ENCODE measurements around the gene PHF21A.
"Not testable (repeated sequence)": the region's sequence is repeated elsewhere in the genome, so short reads cannot be mapped to it uniquely, and the experiment has no call there.

The PHF21A gene

DNA sequence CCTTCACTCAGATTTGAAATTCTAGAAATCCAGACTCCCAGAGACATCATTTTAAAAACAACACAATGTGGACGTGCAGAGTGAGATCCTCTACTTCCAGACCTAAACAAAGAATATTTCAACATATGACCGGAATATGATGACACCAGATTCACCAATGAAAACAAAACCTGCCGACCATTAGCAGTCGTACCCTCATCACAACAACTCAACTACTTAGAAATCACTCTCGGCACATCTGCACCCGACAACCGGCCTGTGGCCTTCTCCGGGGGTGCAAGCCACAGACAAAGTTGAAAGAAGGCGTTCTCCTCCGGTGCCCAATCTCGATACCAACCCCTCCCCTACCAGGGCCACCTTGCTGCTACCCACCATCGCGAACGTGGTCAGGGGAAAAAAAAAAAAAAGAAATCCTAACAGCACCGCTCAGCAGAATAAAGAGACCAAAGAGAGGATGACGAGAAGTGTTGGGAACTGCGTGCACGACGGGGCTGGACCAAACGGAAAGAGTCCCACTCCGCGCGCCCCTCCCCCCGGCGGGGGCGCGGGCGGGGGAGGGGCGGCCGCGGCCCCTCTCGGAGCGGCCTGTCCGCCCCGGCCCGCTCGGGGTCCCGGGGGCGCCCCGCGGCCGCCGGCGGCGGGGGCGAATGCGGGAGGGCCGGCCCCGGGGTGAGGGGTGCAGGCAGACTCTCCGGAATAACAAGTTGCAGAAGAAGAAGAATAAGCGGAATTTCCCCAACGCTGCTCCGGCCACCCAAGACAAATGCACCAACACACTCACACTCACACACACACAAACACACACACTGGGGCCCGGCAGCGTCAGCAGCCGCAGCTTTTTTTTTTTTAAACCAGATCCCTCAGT, 1.7 kb downstream of the PHF21A start:
- peak; percentile 80 to 87 for DNase-seq

DNA sequence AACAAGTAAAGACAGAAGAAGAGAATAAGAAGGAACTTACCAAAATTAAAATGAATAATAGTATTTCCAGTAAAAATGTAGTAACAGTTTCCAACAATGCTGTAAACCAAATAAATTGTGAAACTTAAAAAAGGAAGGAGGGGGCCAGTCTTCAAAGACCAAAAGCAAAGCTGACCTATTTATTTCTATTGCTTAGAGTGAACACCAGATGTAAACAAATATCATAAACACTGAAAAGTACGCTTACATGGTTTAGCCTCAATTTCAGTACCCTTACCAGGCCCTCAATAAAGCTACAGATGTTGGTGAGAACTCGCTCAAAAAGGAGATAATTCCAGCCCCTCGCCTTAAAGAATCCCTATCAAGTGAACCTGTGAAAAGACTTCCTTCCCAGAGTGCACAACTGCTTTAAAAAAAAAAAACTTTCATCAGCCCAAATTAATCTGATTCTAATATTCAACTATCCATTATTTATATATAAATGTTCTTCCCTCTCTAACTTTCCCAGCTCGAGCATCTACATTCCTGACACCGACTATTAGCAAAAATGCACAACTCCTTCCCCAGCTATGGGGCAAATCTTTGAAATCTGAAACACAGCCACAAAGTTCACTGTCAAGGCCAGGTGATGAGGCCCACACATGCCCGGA, 2.4 kb downstream of the PHF21A start:
- peak in 1 of 2 donors; percentile 44 for DNase-seq

DNA sequence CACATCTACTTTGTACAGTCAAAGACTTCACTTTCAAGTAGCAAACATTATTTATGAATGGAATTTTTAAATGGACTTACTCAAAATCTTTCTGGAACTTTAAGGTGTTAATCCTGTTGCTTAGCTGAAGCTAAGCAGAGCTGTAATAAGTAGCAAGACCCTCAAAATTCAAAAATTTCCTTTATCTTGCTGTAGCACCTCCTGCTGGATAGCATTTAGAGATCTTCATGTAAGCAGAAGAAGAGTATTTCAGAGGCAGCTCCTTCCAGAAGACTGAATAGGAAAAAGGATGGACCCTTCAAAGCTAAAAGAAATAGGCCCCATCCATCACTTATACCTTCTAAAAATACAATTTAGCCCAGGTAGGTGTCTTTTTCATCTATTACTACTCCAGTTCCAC, 3.4 kb downstream of the PHF21A start:
- no peak for DNase-seq

DNA sequence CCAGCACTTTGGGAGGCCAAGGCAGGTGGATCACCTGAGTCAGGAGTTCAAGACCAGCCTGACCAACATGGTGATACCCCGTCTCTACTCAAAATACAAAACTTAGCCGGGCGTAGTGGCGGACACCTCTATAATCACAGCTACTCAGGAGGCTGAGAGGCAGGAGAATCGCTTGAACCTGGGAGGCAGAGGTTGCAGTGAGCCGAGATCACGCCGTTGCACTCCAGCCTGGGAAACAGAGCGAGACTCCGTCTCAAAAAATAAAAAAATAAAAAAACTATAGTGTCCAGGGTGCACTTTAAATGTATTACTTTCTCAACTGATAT, 4.6 kb downstream of the PHF21A start:
- not testable (repeated sequence) for DNase-seq

DNA sequence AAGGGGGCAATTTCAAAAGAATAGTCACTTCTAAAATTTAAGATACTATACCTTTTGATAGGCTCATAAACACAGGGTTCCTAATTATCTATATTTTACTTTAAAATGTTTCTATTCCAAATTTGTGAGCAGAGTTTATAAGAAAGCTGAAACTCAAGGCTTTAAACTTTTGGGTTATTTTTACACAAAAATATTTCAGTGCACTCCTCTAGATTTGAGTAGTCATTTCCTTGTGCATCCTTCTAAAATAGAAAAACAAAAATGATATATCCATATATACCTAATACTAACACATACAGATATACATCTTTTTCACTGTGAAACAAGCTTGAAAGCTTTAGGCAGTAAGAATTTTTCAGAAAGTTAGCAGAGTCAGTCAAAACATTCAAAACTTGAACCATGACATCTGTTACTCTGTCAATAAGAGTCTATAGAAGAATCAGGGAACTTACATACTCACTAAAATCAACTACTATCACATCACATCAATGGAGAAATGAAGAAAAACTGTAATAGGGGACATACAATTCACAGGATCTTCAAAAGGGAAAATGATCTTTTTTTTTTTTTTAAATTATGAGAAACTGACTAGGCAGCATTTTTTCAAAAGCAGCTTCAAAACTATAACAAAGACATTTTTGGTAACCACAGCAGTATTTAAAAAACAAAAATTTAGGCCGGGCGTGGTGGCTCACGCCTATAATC, 5.1 kb downstream of the PHF21A start:
- DNase-seq: peak in 1 of 2 donors; percentile 40

DNA sequence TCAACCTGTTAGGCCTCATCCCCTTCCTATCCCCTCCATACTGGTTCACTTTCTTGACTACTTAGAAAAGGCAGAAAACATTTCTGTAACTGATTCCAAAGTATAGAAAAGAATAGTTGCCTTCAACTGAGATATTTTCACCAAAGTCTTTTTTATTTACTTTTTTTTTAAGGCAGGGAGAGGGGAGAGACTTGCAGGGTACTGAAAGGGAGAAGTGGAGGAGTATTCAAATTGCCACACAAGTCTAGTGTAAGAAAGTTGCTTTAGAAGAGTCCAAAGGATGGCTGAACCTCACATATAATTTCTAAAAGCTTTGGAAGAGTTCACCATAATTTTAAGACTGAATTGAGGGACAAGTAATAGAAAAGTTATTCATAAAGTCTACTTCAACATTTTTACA, 6.3 kb downstream of the PHF21A start:
- no peak for DNase-seq

DNA sequence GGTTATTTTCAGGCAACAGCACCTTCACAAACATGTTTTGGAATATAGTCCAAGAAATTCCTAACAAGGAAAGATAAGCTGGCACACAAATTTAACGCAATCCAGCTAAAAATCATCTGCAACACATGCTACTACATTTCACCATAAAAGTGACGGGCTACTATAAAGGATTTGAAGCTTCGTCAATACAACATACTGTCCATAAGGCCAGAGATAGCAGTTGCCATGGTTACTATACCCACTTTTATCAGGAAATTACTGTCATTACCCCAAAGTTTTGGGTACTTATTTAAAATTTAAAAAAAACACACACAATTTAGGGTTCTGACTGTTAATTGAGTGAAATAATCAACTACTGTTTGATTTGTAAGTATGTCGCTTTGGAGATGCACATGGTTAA, 6.9 kb downstream of the PHF21A start:
- no peak for DNase-seq

DNA sequence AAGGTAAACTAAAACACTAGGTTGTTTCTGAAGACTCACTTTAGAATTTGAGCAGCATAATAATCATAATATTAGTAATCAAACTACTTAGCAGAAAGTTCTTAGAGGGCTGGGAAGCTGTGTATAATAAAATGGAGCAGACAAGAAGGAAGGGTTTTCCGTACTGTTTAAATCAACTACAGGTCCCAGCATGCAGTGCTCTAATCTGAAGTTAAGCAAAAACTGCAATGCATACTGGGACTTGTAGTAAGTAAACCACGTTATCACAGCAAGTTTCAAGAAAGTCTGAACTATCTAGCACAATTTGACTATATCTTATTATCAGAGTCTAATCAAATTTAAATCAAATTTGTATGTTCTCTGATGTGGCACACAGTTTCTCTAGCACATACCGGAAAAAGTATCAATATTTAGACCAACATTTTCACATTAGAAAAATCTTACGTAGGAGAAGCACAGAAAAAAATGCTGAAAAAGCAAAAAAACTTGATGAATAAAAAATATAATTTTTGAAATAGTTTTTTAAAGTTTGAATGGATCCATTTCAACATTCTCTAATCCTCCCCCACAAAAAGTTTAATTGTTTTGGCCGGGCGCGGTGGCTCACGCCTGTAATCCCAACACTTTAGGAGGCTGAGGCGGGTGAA, 8.2 kb downstream of the PHF21A start:
- DNase-seq: peak; percentile 45 to 80

DNA sequence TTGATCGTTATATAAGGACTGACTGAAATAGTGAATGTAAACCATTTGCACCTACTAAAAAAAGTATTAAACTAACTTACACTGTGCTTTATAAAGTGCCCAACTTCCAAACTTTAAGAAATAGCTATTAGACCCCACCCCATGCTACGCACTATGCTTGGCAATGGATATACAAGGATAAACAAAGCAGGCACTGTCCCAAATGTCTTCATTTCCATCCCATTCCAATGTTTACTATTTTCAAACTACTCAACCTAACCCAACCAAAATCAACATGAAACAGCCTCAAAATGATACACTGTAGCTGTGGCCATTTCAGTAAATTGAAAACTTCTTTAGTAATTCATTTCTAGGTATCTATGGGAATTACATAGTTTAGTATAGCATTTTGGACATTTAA, 12.5 kb downstream of the PHF21A start:
- no peak for DNase-seq

DNA sequence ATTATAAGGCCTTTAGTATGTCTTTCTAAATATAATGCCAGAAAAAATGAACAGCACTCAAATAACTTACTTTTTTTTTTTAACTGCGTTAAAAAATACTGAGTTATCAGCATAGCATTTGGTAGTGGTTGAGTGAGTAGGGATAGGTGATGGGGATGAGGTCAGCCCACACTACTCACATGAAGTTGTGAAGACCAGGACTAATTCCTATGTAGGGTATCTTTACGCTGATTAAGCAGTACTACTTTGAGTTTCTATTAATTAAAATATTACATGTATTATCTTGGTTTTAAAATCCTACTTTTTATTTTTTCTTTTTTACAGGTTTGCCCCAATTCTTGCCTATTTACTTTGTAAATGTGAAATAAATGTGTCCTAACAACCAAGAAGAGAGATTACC, 13.5 kb downstream of the PHF21A start:
- no peak for DNase-seq

DNA sequence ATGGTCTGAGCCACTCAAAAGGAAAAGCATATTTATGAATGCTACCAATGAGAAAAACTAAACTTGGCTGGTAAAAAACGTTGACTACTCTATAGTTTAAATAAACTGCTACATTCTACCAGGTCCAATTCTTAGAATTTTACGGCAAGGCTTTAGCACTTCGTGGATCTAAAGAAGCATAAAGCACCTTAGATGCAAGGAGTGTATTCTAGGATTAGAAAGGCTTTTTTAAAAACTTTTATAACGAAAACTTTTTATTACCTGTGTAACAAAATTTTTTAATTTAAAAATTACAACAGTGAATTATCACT, 13.9 kb downstream of the PHF21A start:
- no peak for DNase-seq

DNA sequence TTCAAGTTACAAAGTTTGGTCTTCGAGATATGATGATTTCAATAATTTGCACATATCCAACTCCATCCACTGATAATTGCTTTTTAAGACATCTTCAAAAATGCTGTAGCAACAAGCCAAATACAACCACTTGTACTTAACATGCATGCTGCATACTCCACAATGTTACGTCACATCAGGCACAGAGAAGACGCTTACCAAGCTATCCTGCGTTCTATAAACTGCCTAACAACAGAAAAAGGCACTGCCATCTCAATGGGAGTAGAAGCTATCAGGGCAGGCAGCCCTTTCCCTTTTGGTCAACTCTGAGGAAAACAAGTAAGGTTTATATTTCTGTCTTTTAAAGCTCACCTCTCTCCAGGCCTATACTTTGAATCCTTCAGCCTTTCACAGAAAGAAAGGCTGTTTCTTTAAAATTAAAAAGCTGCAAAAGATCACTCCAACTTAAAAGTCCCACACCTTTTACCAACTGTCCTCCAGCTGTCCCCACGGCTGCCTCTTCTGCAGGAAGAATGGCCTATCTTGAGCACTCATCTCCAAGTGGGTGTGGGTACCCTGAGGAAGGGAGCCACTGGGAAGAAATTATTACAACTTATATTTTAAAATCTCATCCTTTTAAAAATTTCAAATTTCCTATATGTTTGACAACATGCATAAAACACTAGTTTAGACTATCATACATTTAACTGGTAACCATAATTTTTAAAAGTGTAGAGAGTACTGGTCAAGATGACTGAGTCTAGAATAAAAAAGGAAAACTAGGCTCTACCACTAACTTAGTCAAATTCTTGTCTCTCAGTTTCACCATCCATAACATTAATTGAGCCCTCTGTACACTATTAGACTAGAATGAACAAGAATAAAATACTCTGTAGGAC, 14.5 kb downstream of the PHF21A start:
- no peak for DNase-seq

DNA sequence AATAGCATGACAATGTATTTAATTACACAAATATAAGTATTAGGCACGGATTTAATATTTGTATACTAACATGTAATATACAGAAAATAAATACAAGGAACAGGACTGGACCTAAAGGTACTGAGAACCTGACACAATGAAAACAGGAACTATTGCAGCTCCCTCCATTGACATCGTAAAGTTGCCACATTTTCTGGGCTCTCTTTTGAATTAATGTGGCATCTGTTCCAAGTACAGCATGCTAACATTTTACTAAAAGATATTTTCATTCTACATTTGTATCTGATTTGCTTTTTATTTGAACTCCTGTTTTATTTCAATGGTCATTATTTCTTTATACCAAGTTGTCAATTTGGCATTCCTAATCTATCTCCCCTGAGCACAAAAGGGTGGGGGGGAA, 15.3 kb downstream of the PHF21A start:
- DNase-seq: no peak

DNA sequence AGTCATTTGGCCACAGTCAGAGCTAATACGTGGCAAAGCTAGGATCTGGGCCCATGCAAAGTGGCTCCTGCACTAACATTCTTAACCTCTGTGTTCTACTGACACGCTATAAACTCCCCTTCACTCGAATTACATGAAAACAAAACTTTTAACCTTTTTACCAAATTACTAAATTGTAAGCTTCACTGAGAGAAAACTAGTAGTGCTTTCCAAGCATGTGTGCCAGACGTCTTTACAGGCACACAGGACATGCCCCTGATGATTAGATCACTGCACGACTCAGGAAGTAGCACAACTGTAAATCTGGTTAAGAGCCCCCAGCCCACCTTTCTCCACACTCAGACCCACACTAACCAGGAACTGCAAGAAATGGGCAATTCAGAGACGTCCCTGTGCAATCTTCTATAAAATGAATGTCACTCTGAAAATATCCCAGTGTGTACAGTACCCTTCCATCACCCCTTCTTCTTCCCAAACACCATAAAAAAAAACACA, 16.1 kb downstream of the PHF21A start:
- DNase-seq: no peak

DNA sequence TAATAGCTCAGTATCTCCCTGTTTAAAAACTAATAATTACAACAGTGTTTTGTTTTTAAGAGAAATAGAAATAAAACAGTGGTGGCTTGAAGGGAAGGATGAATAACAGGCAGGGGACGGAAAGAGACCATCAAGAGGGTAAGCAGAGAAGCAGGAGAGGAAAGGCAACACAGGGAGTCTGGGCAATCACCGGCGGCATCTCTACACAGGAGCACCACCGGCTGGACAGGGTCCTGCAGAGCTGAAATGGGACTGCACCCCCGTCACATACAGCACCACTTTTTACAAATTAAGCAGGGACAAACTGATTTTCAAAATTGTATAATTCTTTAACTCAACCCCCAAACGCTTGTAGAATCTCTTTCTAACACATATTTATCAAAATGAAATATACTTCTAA, 18.4 kb downstream of the PHF21A start:
- no peak for DNase-seq

DNA sequence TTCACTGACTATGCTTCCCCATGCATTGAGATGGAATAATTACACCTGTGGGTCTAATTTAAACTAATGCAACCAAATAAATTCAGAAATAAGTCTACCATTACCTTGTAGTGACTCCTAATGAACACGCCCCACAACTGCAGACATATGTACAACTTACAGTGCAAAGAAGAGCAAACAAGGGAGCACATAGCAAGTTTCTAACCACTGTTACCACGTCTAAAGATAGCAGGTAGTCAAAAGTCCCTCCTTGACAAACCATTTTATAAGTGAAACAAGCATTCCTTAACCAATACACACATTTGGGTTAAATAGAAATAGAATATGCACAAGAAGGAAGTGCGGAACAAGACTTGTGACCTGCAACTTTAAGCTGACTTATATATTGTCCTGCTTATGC, 20.6 kb downstream of the PHF21A start:
- DNase-seq: no peak

DNA sequence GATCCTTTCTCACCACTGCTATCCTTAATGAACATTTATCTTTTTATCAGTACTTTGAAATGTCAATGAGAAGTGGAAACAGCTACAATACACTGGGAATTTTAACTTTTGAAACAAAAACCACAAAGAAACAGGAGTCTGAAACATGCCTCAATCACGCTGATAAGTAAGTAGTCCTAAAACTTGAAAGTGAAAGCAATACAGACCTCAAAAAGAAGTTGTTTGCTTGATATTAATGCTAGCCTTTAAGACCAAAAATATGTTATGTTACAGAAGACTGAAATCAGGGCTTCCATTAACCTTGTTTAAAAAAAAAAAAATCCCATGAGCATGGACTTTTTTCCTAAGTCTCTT, 21.3 kb downstream of the PHF21A start:
- no peak for DNase-seq

DNA sequence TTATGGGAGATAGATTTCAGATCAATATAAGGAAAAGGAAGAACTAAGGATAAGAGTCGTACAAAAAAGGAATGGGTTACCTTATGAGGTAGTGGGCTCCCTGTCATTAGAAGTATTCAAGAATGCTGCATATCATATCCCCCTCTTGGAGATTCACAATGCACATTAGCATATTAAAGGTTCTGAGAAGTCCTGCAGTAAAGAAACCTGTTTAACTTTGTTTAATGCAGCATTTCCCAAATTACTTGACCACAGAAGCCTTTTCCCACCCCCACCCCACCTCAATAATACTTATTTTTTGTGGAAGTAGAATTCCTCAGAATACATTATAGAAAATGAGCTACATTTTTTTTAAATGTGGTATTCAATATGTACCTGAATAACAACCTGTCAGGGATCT, 30.9 kb downstream of the PHF21A start:
- no peak for DNase-seq

DNA sequence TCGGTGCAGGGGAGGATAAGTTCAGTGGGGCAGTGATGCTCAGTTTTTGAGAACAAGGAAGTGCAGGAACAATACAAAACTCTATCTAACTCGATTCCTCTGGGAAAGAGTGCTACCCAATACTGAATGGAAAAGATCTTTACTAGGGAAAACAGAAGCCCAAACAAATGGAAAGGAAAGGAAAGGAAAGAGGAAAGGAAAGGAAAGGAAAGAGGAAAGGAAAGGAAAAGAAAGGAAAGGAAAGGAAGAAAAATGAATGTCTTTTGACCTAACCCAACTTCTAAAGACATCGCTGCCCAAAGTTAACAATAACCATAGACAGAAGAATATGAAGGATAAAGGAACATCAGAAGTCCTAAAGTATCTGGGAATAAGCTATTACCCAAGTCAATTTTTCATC, 41.6 kb downstream of the PHF21A start:
- DNase-seq: no peak

DNA sequence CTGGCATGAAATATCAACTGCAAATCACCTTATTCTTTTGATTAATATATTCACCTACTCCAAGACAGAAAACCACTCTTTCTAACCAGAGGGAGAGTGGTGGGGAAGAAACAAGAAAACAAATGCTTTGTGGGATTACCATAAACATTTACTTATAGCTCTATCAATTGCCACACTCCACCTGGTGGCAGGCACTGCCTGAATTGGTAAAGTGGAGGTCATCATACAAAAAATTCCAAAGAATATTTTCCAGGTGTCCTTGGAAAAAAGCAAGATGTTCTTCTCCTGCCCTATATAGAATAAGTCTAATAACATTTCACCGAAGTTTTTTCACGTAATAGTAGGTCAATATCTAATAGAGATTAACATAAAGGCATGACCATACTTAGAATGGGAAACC, 45.3 kb downstream of the PHF21A start:
- peak in 1 of 2 donors; percentile 1 for DNase-seq

DNA sequence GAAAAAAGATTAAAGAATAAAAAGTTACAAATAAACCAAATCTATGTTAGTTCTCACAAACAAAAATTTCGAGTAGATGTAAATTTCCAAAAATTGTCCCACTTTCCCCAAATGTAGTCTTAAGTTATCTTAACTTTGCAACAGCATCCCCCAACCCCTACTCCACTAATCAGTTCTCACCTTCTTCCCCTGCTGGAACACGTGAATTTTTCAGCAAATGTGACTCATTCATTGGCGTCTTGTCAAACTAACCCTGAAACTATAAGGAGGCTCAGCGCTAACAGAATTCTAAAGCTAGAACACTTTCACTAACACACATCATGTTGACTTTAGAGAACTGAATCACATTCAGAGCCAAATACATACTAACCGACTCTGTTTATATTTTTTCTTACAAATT, 46.1 kb downstream of the PHF21A start:
- DNase-seq: no peak

DNA sequence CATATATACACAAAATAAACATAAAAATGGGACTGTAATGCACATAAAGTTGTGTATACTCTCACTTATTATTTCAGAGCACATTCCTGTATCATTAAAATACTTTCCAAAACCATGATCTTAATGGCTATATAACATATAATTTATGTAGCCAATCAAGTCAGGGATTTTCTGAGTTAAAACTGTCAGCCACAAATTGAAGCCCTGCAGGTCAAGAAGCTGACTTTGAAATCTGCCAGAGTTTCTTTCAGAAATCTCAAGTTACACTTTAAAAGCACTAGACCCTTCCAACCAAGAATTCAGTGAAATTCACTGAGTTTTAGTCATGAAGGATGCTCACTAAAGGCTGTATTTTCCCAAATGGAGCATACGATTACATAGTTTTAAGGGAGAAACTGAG, 47.6 kb downstream of the PHF21A start:
- DNase-seq: no peak

Data from CD4-positive, alpha-beta T cell treated with Interferon alpha-2 for 1 hour (primary cell).